Effector memory CD8-positive, alpha-beta T cell (primary cell): ENCODE results near the gene CRIM1.
"Not testable (repeated sequence)": the region's sequence is repeated elsewhere in the genome, so short reads cannot be mapped to it uniquely, and the experiment has no call there.

Experiments
- ATAC-seq: fragments of 150-1000 bp; cut with Tn5 transposase; replicated peaks from 2 replicates; pipeline ENCODE4 v1.10.0; 2021; ENCODE audit warnings: mild to moderate bottlenecking, moderate library complexity
- DNase-seq, 3 experiments: peaks; one replicate each; pipeline ENCODE4 v3.0.0; 2021
- H3K27ac Mint-ChIP-seq, 2 donors: one replicate each; pipeline ENCODE4 v1.8.0; 2022; ENCODE audit warnings: mild to moderate bottlenecking in 2 of 2, mixed read lengths in 2 of 2, moderate library complexity in 2 of 2
- H3K27me3 Mint-ChIP-seq, 2 donors: one replicate each; pipeline ENCODE4 v1.8.0; 2022; ENCODE audit warnings: mixed read lengths in 2 of 2
- H3K36me3 Mint-ChIP-seq: one replicate; pipeline ENCODE4 v1.8.0; 2022; ENCODE audit warnings: mild to moderate bottlenecking, moderate library complexity, mixed read lengths; ENCODE audit not compliant: insufficient read depth
- H3K4me1 Mint-ChIP-seq, 2 donors: one replicate each; pipeline ENCODE4 v1.8.0; 2022; ENCODE audit warnings: low read depth in 2 of 2, mixed read lengths in 2 of 2
- H3K4me3 Mint-ChIP-seq, 2 donors: one replicate each; pipeline ENCODE4 v1.8.0; 2022; ENCODE audit warnings: mild to moderate bottlenecking in 2 of 2, mixed read lengths in 2 of 2, moderate library complexity in 2 of 2
- H3K9me3 Mint-ChIP-seq, 2 donors: one replicate each; pipeline ENCODE4 v1.8.0; 2022; ENCODE audit warnings: mixed read lengths in 2 of 2
- total RNA-seq, 9 experiments: gene quantifications; one replicate each; lab custom pipeline; 2026; lab: John Stamatoyannopoulos, UW

The CRIM1 gene
- total RNA-seq: 10.8 to 50.9 (median 20.9) reads per million in 9 experiments

GRCh38 chr2:36355151-36355889 is at the start of gene CRIM1:
CRIM1 (plus strand) TSS chr2:36355778; CDS start chr2:36356293, 515 bp downstream.
- H3K27ac Mint-ChIP-seq: peak within 1 kb of the TSS; percentile 27 to 46
- peaks cover 3% of the 10 kb centered on the region for H3K36me3 Mint-ChIP-seq
- peaks cover 9 to 10% of the 10 kb centered on the region in 2 donors for H3K27me3 Mint-ChIP-seq
- H3K9me3 Mint-ChIP-seq: no peaks in the 10 kb centered on the region
- ATAC-seq: peak; percentile 63
- peak; percentile 36 to 46 (median 36) for DNase-seq
- peak within 1 kb of the TSS; percentile 97 to 98 for H3K4me3 Mint-ChIP-seq
- H3K4me1 Mint-ChIP-seq: peaks cover 28 to 49% of the 10 kb centered on the region in 2 donors

- H3K27me3 Mint-ChIP-seq: no peaks in the 10 kb centered on the region
- DNase-seq (no peak), ATAC-seq (no peak)
- peaks cover 3 to 18% of the 10 kb centered on the region in 2 donors for H3K4me1 Mint-ChIP-seq
- no peak overlapping the region for H3K4me3 Mint-ChIP-seq
- no peaks in the 10 kb centered on the region for H3K36me3 Mint-ChIP-seq
- H3K27ac Mint-ChIP-seq: no peak overlapping the region
- H3K9me3 Mint-ChIP-seq: peaks cover 2 to 7% of the 10 kb centered on the region in 2 donors
Observed at GRCh38 chr2:36307441-36307840, 48.1 kb upstream of the CRIM1 start.

- not testable (repeated sequence) for H3K4me3 Mint-ChIP-seq, ATAC-seq, DNase-seq, H3K27me3 Mint-ChIP-seq, H3K36me3 Mint-ChIP-seq, H3K9me3 Mint-ChIP-seq
- H3K4me1 Mint-ChIP-seq: peaks cover 3 to 23% of the 10 kb centered on the region in 2 donors
- H3K27ac Mint-ChIP-seq: peak overlapping the region in 1 of 2 donors; percentile 63
Observed at GRCh38 chr2:36310444-36310843, 45.1 kb upstream of the CRIM1 start.

- ATAC-seq: no peak
- Mint-ChIP-seq H3K27me3 (no peaks in the 10 kb centered on the region), H3K27ac (no peak overlapping the region)
Observed at GRCh38 chr2:36318547-36318946, 37.0 kb upstream of the CRIM1 start.

GRCh38 chr2:36322108-36322507 is 33.5 kb upstream of the CRIM1 start:
- H3K9me3 Mint-ChIP-seq: peaks cover 0 to 2% of the 10 kb centered on the region in 2 donors

More at GRCh38 chr2:36318547-36318946, 37.0 kb upstream of the CRIM1 start:
- no peak for DNase-seq
- Mint-ChIP-seq H3K4me1 (peaks cover 0 to 7% of the 10 kb centered on the region in 2 donors), H3K4me3 (no peak overlapping the region), H3K9me3 (no peaks in the 10 kb centered on the region), H3K36me3 (no peaks in the 10 kb centered on the region)

GRCh38 chr2:36326286-36326685 is 29.3 kb upstream of the CRIM1 start:
- no peak for DNase-seq
- no peaks in the 10 kb centered on the region for H3K36me3 Mint-ChIP-seq
- peak overlapping the region in 1 of 2 donors; percentile 35 for H3K27ac Mint-ChIP-seq
- no peak overlapping the region for H3K4me3 Mint-ChIP-seq
- ATAC-seq: no peak
- H3K9me3 Mint-ChIP-seq: peaks cover 0 to 2% of the 10 kb centered on the region in 2 donors
- no peaks in the 10 kb centered on the region for H3K27me3 Mint-ChIP-seq
- H3K4me1 Mint-ChIP-seq: peaks cover 0 to 7% of the 10 kb centered on the region in 2 donors

More at GRCh38 chr2:36322108-36322507, 33.5 kb upstream of the CRIM1 start:
- Mint-ChIP-seq H3K27me3 (no peaks in the 10 kb centered on the region), H3K4me3 (no peak overlapping the region), H3K27ac (no peak overlapping the region), H3K4me1 (peaks cover 0 to 7% of the 10 kb centered on the region in 2 donors), H3K36me3 (no peaks in the 10 kb centered on the region)
- ATAC-seq (no peak), DNase-seq (no peak)

GRCh38 chr2:36329251-36329650 is 26.3 kb upstream of the CRIM1 start:
- H3K27me3 Mint-ChIP-seq: no peaks in the 10 kb centered on the region
- peaks cover 0 to 6% of the 10 kb centered on the region in 2 donors for H3K4me1 Mint-ChIP-seq
- DNase-seq: no peak
- no peaks in the 10 kb centered on the region for H3K36me3 Mint-ChIP-seq
- H3K9me3 Mint-ChIP-seq: no peaks in the 10 kb centered on the region
- H3K4me3 Mint-ChIP-seq: no peak overlapping the region
- peak overlapping the region in 1 of 2 donors; percentile 3 for H3K27ac Mint-ChIP-seq
- no peak for ATAC-seq

GRCh38 chr2:36329746-36330472 is 25.7 kb upstream of the CRIM1 start:
- Mint-ChIP-seq H3K36me3 (no peaks in the 10 kb centered on the region), H3K27me3 (no peaks in the 10 kb centered on the region), H3K9me3 (no peaks in the 10 kb centered on the region), H3K4me1 (peaks cover 0 to 6% of the 10 kb centered on the region in 2 donors), H3K27ac (peak overlapping the region in 1 of 2 donors; percentile 3), H3K4me3 (no peak overlapping the region)
- DNase-seq (no peak), ATAC-seq (no peak)

GRCh38 chr2:36330473-36331395 is 24.8 kb upstream of the CRIM1 start:
- no peak for ATAC-seq
- H3K9me3 Mint-ChIP-seq: no peaks in the 10 kb centered on the region
- H3K27ac Mint-ChIP-seq: peak overlapping the region; percentile 3 to 39
- H3K4me1 Mint-ChIP-seq: peaks cover 0 to 6% of the 10 kb centered on the region in 2 donors
- DNase-seq: no peak
- peaks cover 0 to 4% of the 10 kb centered on the region in 2 donors for H3K27me3 Mint-ChIP-seq
- H3K36me3 Mint-ChIP-seq: no peaks in the 10 kb centered on the region
- no peak overlapping the region for H3K4me3 Mint-ChIP-seq

- peak in 1 of 3 experiments; percentile 14 for DNase-seq
- H3K27me3 Mint-ChIP-seq: peaks cover 0 to 4% of the 10 kb centered on the region in 2 donors
- no peaks in the 10 kb centered on the region for H3K9me3 Mint-ChIP-seq
- no peaks in the 10 kb centered on the region for H3K36me3 Mint-ChIP-seq
- H3K4me3 Mint-ChIP-seq: no peak overlapping the region
- H3K27ac Mint-ChIP-seq: no peak overlapping the region
- ATAC-seq: peak; percentile 78
- H3K4me1 Mint-ChIP-seq: peaks cover 0 to 6% of the 10 kb centered on the region in 2 donors
Observed at GRCh38 chr2:36333350-36334012, 22.1 kb upstream of the CRIM1 start.

- Mint-ChIP-seq H3K4me3 (no peak overlapping the region), H3K27ac (no peak overlapping the region), H3K36me3 (no peaks in the 10 kb centered on the region), H3K9me3 (no peaks in the 10 kb centered on the region), H3K4me1 (peaks cover 0 to 6% of the 10 kb centered on the region in 2 donors), H3K27me3 (peaks cover 0 to 4% of the 10 kb centered on the region in 2 donors)
- no peak for DNase-seq
- ATAC-seq: no peak
Observed at GRCh38 chr2:36335597-36335996, 20.0 kb upstream of the CRIM1 start.

GRCh38 chr2:36336321-36336720 is 19.3 kb upstream of the CRIM1 start:
- no peak for DNase-seq
- Mint-ChIP-seq H3K4me3 (no peak overlapping the region), H3K27ac (no peak overlapping the region), H3K4me1 (peaks cover 0 to 6% of the 10 kb centered on the region in 2 donors), H3K9me3 (no peaks in the 10 kb centered on the region), H3K27me3 (peaks cover 0 to 4% of the 10 kb centered on the region in 2 donors), H3K36me3 (no peaks in the 10 kb centered on the region)
- ATAC-seq: no peak
